OCI-LY3 (cell line): ENCODE data around the gene SPTBN4.
A peak's percentile ranks its signal among the peaks of the same experiment; 100 is the strongest.

Source experiments
- H2AFZ ChIP-seq: fragments of 200-600, 300-600 bp; shearing (Covaris generic); 2 replicates; pipeline ENCODE4 v1.6.0; 2014; ENCODE audit warnings: antibody characterized with exemption, low read depth, low read length
- H3K27ac ChIP-seq: fragments of 200-600, 300-600 bp; sonication (generic); 2 replicates; pipeline ENCODE4 v1.5.1; 2014; ENCODE audit warnings: mild to moderate bottlenecking, low read length, moderate library complexity, mixed read lengths
- H3K27me3 ChIP-seq: fragments of 200-600, 300-600 bp; sonication (generic); 2 replicates; pipeline ENCODE4 v1.6.1; 2014; ENCODE audit warnings: low read depth, low read length, mixed read lengths
- H3K36me3 ChIP-seq: fragments of 200-600, 300-600 bp; sonication (generic); replicated peaks from 2 replicates; pipeline ENCODE3; 2014; ENCODE audit warnings: low read depth, low read length, mixed read lengths
- H3K4me1 ChIP-seq: fragments of 300-600, 200-600 bp; sonication (generic); 2 replicates; pipeline ENCODE4 v1.6.1; 2014; ENCODE audit warnings: low read length, mixed read lengths
- H3K4me2 ChIP-seq: fragments of 200-600, 300-600 bp; sonication (generic); 2 replicates; pipeline ENCODE4 v1.6.1; 2014; ENCODE audit warnings: low read length, mixed read lengths
- H3K4me3 ChIP-seq: fragments of 300-600, 200-600 bp; sonication (generic); 2 replicates; pipeline ENCODE4 v1.5.1; 2014; ENCODE audit warnings: antibody characterized with exemption, mild to moderate bottlenecking, low read length, moderate library complexity
- H3K79me2 ChIP-seq: fragments of 300-600, 200-600 bp; shearing (Covaris generic); 2 replicates; pipeline ENCODE4 v1.6.1; 2014; ENCODE audit warnings: mild to moderate bottlenecking, low read length, mixed read lengths
- H3K9ac ChIP-seq: fragments of 300-600, 200-600 bp; shearing (Covaris generic); 2 replicates; pipeline ENCODE4 v1.6.0; 2014; ENCODE audit warnings: mild to moderate bottlenecking, low read length, moderate library complexity
- H3K9me3 ChIP-seq: fragments of 200-600, 300-600 bp; shearing (Covaris generic); 2 replicates; pipeline ENCODE4 v1.6.1; 2014; ENCODE audit warnings: low read length, mixed read lengths; ENCODE audit not compliant: insufficient read depth
- H4K20me1 ChIP-seq: fragments of 200-600, 300-600 bp; sonication (generic); 2 replicates; pipeline ENCODE4 v1.6.1; 2016; ENCODE audit warnings: low read length, mixed read lengths; ENCODE audit not compliant: insufficient read depth
- CTCF ChIP-seq: fragments of 200-600, 300-600 bp; sonication (generic); IDR thresholded peaks from 2 replicates; pipeline ENCODE4 v1.5.1; 2014; ENCODE audit warnings: antibody characterized with exemption, low read length, low read depth
- EZH2phosphoT487 ChIP-seq: fragments of 200-600 bp; shearing (Covaris generic); IDR thresholded peaks from 2 replicates; pipeline ENCODE4 v1.6.1; 2018; ENCODE audit warnings: antibody characterized with exemption, mixed run types, low read depth

SPTBN4 gene

GRCh38 chr19:40466219-40466984 is 399 bp upstream of the SPTBN4 start:
- Histone ChIP-seq H3K4me2 (peak overlapping the region; percentile 82), H2AFZ (peak overlapping the region; percentile 65; the same call in 1 of the 2 replicates), H3K27me3 (no peaks in the 10 kb centered on the region), H3K9ac (peak overlapping the region; percentile 9; the same call in 1 of the 2 replicates), H3K79me2 (no peaks in the 10 kb centered on the region), H4K20me1 (no peaks in the 10 kb centered on the region), H3K36me3 (no peaks in the 10 kb centered on the region), H3K4me3 (peak overlapping the region; percentile 87), H3K9me3 (no peaks in the 10 kb centered on the region), H3K27ac (no peak overlapping the region), H3K4me1 (peaks cover 28% of the 10 kb centered on the region)
- no peak for TF ChIP-seq EZH2phosphoT487
- no peak for TF ChIP-seq CTCF

- H3K4me2 ChIP-seq: no peak overlapping the region
- H3K79me2 ChIP-seq: no peaks in the 10 kb centered on the region
Measured at GRCh38 chr19:40469011-40469410, 2.2 kb downstream of the SPTBN4 start.

GRCh38 chr19:40471111-40471510 is 4.3 kb downstream of the SPTBN4 start:
- no peaks in the 10 kb centered on the region for H3K36me3 ChIP-seq
- no peaks in the 10 kb centered on the region for H3K27me3 ChIP-seq
- H3K4me2 ChIP-seq: no peak overlapping the region
- no peak overlapping the region for H2AFZ ChIP-seq
- H3K79me2 ChIP-seq: no peaks in the 10 kb centered on the region
- H3K9ac ChIP-seq: no peak overlapping the region
- no peaks in the 10 kb centered on the region for H4K20me1 ChIP-seq
- peaks cover 4% of the 10 kb centered on the region for H3K4me1 ChIP-seq
- H3K4me3 ChIP-seq: no peak overlapping the region
- no peak overlapping the region for H3K27ac ChIP-seq
- no peak for TF ChIP-seq EZH2phosphoT487
- no peak for TF ChIP-seq CTCF
- no peaks in the 10 kb centered on the region for H3K9me3 ChIP-seq

More at GRCh38 chr19:40469011-40469410, 2.2 kb downstream of the SPTBN4 start:
- H2AFZ ChIP-seq: no peak overlapping the region
- no peaks in the 10 kb centered on the region for H4K20me1 ChIP-seq
- no peak overlapping the region for H3K27ac ChIP-seq
- no peaks in the 10 kb centered on the region for H3K9me3 ChIP-seq
- no peaks in the 10 kb centered on the region for H3K36me3 ChIP-seq
- no peak overlapping the region for H3K4me3 ChIP-seq
- TF ChIP-seq CTCF (no peak), EZH2phosphoT487 (no peak)
- H3K9ac ChIP-seq: no peak overlapping the region
- peaks cover 15% of the 10 kb centered on the region for H3K4me1 ChIP-seq
- H3K27me3 ChIP-seq: no peaks in the 10 kb centered on the region

GRCh38 chr19:40472516-40472915 is 5.7 kb downstream of the SPTBN4 start:
- Histone ChIP-seq H3K4me3 (no peak overlapping the region), H3K27me3 (no peaks in the 10 kb centered on the region), H3K79me2 (no peaks in the 10 kb centered on the region), H3K9me3 (no peaks in the 10 kb centered on the region), H2AFZ (no peak overlapping the region), H3K36me3 (no peaks in the 10 kb centered on the region), H3K9ac (no peak overlapping the region), H4K20me1 (no peaks in the 10 kb centered on the region), H3K4me1 (no peaks in the 10 kb centered on the region), H3K4me2 (no peak overlapping the region), H3K27ac (no peak overlapping the region)
- no peak for TF ChIP-seq CTCF
- no peak for TF ChIP-seq EZH2phosphoT487
